GM23338 (cell line): ENCODE data around the gene RTL1. TPM values are rescaled to one million over a fixed set of nuclear protein-coding genes. Genes with fewer than 3 reads are reported as not detected.

ENCODE experiments used
- ATAC-seq: fragments of 200-7000 bp; cut with Tn5 transposase; 3 replicates; pipeline ENCODE4 v1.9.1; 2020
- DNase-seq: peaks from one replicate; pipeline ENCODE4 v3.0.0-alpha.2; 2015; ENCODE audit warnings: low spot score
- H2AFZ ChIP-seq: fragments of 200-600 bp; sonication (generic); 2 replicates; pipeline ENCODE4 v1.8.0; 2016; ENCODE audit warnings: antibody characterized with exemption, mild to moderate bottlenecking, moderate library complexity
- H3F3A ChIP-seq: fragments of 200-600 bp; sonication (generic); replicated peaks from 2 replicates; pipeline ENCODE4 v1.8.0; 2017; ENCODE audit warnings: antibody characterized with exemption, mixed run types, low read depth
- H3K27ac ChIP-seq: fragments of 200-600 bp; sonication (generic); 2 replicates; pipeline ENCODE4 v1.6.1; 2016; ENCODE audit warnings: low read depth
- H3K27me3 ChIP-seq: fragments of 200-600 bp; sonication (generic); 2 replicates; pipeline ENCODE4 v1.8.0; 2016; ENCODE audit warnings: mild to moderate bottlenecking, mixed run types, moderate library complexity; ENCODE audit not compliant: insufficient read depth
- H3K36me3 ChIP-seq: fragments of 200-600 bp; sonication (generic); 2 replicates; pipeline ENCODE4 v1.8.0; 2016; ENCODE audit warnings: mild to moderate bottlenecking; ENCODE audit not compliant: insufficient read depth
- H3K4me1 ChIP-seq: fragments of 200-600 bp; sonication (generic); 2 replicates; pipeline ENCODE4 v1.8.0; 2016; ENCODE audit warnings: mild to moderate bottlenecking, moderate library complexity; ENCODE audit not compliant: insufficient read depth
- H3K4me2 ChIP-seq: fragments of 200-600 bp; sonication (generic); 2 replicates; pipeline ENCODE4 v1.7.1; 2017; ENCODE audit warnings: mixed run types
- H3K4me3 ChIP-seq: fragments of 200-600 bp; sonication (generic); 2 replicates; pipeline ENCODE4 v1.6.1; 2016; ENCODE audit warnings: mixed run types
- H3K79me2 ChIP-seq: fragments of 200-600 bp; sonication (generic); replicated peaks from 2 replicates; pipeline ENCODE4 v1.8.0; 2017; ENCODE audit warnings: mild to moderate bottlenecking; ENCODE audit not compliant: insufficient read depth
- H3K9me2 ChIP-seq: fragments of 200-600 bp; sonication (generic); 2 replicates; pipeline ENCODE4 v1.8.0; 2017; ENCODE audit not compliant: insufficient read depth
- H4K20me1 ChIP-seq: fragments of 200-600 bp; sonication (generic); replicated peaks from 2 replicates; pipeline ENCODE4 v1.8.0; 2017; ENCODE audit warnings: mild to moderate bottlenecking; ENCODE audit not compliant: insufficient read depth
- H3K27ac Mint-ChIP-seq: 2 replicates; pipeline ENCODE4 v1.8.0; 2020; ENCODE audit warnings: inconsistent platforms, mild to moderate bottlenecking, moderate library complexity, mixed read lengths
- H3K27me3 Mint-ChIP-seq: 3 replicates; pipeline ENCODE4 v1.8.0; 2022; ENCODE audit warnings: low read depth, mild to moderate bottlenecking, moderate library complexity, mixed read lengths, inconsistent platforms; ENCODE audit not compliant: insufficient read depth, poor library complexity
- H3K36me3 Mint-ChIP-seq: 3 replicates; pipeline ENCODE4 v1.8.0; 2021; ENCODE audit warnings: low read depth, mild to moderate bottlenecking, inconsistent platforms, moderate library complexity, mixed read lengths
- H3K4me1 Mint-ChIP-seq: 3 replicates; pipeline ENCODE4 v1.8.0; 2020; ENCODE audit warnings: mild to moderate bottlenecking, inconsistent platforms, mixed read lengths
- H3K4me3 Mint-ChIP-seq: 3 replicates; pipeline ENCODE4 v1.8.0; 2021; ENCODE audit warnings: moderate library complexity, mild to moderate bottlenecking, inconsistent platforms, mixed read lengths
- H3K9me3 Mint-ChIP-seq: 3 replicates; pipeline ENCODE4 v1.8.0; 2020; ENCODE audit warnings: moderate library complexity, mild to moderate bottlenecking, inconsistent platforms, mixed read lengths
- EZH2 ChIP-seq: fragments of 200-600 bp; sonication (generic); IDR thresholded peaks from one replicate; pipeline ENCODE4 v1.8.0; 2017; ENCODE audit warnings: antibody characterized with exemption, mild to moderate bottlenecking, low read depth; ENCODE audit not compliant: unreplicated experiment
- EZH2phosphoT487 ChIP-seq: fragments of 200-600 bp; sonication (generic); IDR thresholded peaks from one replicate; pipeline ENCODE4 v1.8.1; 2018; ENCODE audit warnings: antibody characterized with exemption; ENCODE audit not compliant: unreplicated experiment
- JUNB ChIP-seq: IDR thresholded peaks from one replicate; pipeline ENCODE4 v1.6.1; 2016; ENCODE audit warnings: antibody characterized with exemption; ENCODE audit not compliant: unreplicated experiment
- NANOG ChIP-seq: IDR thresholded peaks from 2 replicates; pipeline ENCODE4 v1.6.1; 2016; ENCODE audit warnings: antibody characterized with exemption, borderline replicate concordance
- POLR2AphosphoS5 ChIP-seq: IDR thresholded peaks from 2 replicates; pipeline ENCODE4 v1.6.1; 2016; ENCODE audit warnings: antibody characterized with exemption, low read depth
- REST ChIP-seq: IDR thresholded peaks from one replicate; pipeline ENCODE4 v1.6.1; 2018; ENCODE audit warnings: antibody characterized with exemption; ENCODE audit not compliant: unreplicated experiment
- ZNF331 ChIP-seq: fragments of 250-450 bp; sonication (Bioruptor Pico); IDR thresholded peaks from 2 replicates; pipeline ENCODE4 v1.5.0; 2020; ENCODE audit warnings: low read depth, mild to moderate bottlenecking, moderate library complexity
- polyA plus RNA-seq: library from polyadenylated mRNA; unstranded; fragments of >200 nt; fragmentation: Nextera tagmentation; extraction: Ambion mirVana; gene quantifications from 2 replicates; pipeline ENCODE4 v1.2.1, GENCODE V29; 2016
- total RNA-seq: library from RNA; depleted of rRNA; stranded (reverse); fragments of >200 nt; shearing (Covaris generic); gene quantifications from 2 replicates; pipeline ENCODE4 v1.2.3, GENCODE V29; 2014
- TF ChIP-seq, protein P1 (sequence below): IDR thresholded peaks from 2 replicates; pipeline ENCODE4 v1.6.1; 2016; ENCODE audit warnings: antibody characterized with exemption

RTL1 gene
- total and polyA plus RNA-seq, 2 experiments from 2014 or later: not detected

- H3K36me3 ChIP-seq: no peaks in the 10 kb centered on the region; the same call in 1 of the 2 replicates
- H3K4me1 ChIP-seq: no peaks in the 10 kb centered on the region
- 0 out of 2 replicates have a peak, but pooled peaks cover 6% of the 10 kb centered on the region for H3K9me2 ChIP-seq
- H3K27ac Mint-ChIP-seq: no peak overlapping the region; the same call in 1 of the 2 replicates
- H3K36me3 Mint-ChIP-seq: no peaks in the 10 kb centered on the region
- H3K27ac ChIP-seq: no peak overlapping the region
- DNase-seq: no peak
- H3K27me3 ChIP-seq: no peaks in the 10 kb centered on the region
- no peak for ATAC-seq
- H3K27me3 Mint-ChIP-seq: peaks cover 13% of the 10 kb centered on the region
- peaks cover 9% of the 10 kb centered on the region for H3K9me3 Mint-ChIP-seq
- H3K79me2 ChIP-seq: no peaks in the 10 kb centered on the region
- H3K4me3 Mint-ChIP-seq: no peak overlapping the region
- no peak overlapping the region for H3K4me3 ChIP-seq
- no peak overlapping the region for H3K4me2 ChIP-seq
- no peaks in the 10 kb centered on the region for H3K4me1 Mint-ChIP-seq
- no peaks in the 10 kb centered on the region for H3F3A ChIP-seq
- TF ChIP-seq ZNF331 (CRISPR knock-in tag): no peak
- TF ChIP-seq REST: no peak
- TF ChIP-seq, protein P1, sequence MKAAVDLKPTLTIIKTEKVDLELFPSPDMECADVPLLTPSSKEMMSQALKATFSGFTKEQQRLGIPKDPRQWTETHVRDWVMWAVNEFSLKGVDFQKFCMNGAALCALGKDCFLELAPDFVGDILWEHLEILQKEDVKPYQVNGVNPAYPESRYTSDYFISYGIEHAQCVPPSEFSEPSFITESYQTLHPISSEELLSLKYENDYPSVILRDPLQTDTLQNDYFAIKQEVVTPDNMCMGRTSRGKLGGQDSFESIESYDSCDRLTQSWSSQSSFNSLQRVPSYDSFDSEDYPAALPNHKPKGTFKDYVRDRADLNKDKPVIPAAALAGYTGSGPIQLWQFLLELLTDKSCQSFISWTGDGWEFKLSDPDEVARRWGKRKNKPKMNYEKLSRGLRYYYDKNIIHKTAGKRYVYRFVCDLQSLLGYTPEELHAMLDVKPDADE: no peak
- TF ChIP-seq EZH2: no peak
- TF ChIP-seq EZH2phosphoT487: no peak
- TF ChIP-seq POLR2AphosphoS5: no peak
- TF ChIP-seq JUNB: no peak
- H2AFZ ChIP-seq: no peak overlapping the region
- no peaks in the 10 kb centered on the region for H4K20me1 ChIP-seq
Measured at GRCh38 chr14:100865682-100866591, 37.6 kb downstream of the RTL1 start.

DNA sequence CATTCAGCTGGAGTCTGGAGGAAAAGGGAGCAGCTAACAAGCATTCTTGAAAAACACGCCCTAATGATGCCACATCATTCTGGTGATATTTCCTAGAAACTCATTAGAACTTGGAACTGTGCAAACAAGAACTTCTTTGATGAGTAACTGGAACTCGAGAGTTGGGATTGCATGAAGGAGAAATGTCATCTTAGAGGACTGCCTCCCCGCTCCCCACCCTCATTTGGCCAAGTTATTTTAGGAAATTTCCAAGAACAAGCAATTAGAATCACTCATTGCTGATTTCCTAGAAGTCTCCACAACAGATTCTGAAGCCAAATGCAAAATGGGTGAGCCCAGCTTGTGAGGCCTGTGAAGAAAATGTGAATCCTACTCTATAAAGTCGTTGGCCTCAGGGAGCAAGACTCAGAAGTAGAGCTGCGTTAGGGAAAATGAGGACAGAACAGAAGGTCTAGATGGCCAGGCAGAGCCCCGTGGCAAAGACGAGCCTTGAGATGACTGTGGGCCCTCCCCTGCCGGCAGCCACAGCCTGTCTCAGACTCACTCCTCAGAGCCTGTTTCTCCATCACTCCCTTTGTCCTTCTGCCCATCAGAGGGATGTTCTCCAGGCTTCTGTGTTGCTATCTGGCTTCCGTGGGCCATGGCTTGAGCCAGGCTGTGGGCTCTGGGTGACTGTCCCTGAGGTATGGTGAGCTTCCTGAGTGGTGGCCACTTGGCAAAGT is 38.4 kb downstream of the RTL1 start:
- DNase-seq: no peak
- Histone ChIP-seq H3K27ac (no peak overlapping the region), H3K9me2 (0 out of 2 replicates have a peak, but pooled peaks cover 6% of the 10 kb centered on the region), H2AFZ (no peak overlapping the region), H3K4me3 (no peak overlapping the region), H4K20me1 (no peaks in the 10 kb centered on the region), H3F3A (no peaks in the 10 kb centered on the region), H3K4me1 (no peaks in the 10 kb centered on the region), H3K36me3 (no peaks in the 10 kb centered on the region; the same call in 1 of the 2 replicates), H3K27me3 (no peaks in the 10 kb centered on the region), H3K4me2 (no peak overlapping the region), H3K79me2 (no peaks in the 10 kb centered on the region)
- no peak for ATAC-seq
- Mint-ChIP-seq H3K4me1 (no peaks in the 10 kb centered on the region), H3K9me3 (peaks cover 9% of the 10 kb centered on the region), H3K4me3 (no peak overlapping the region), H3K27me3 (peaks cover 13% of the 10 kb centered on the region), H3K27ac (no peak overlapping the region), H3K36me3 (no peaks in the 10 kb centered on the region)
- TF ChIP-seq NANOG (no peak), EZH2phosphoT487 (no peak)
